GM19372 (cell line): Measurements from ENCODE around the gene LRP1.

Experiments used
- ATAC-seq: cut with Tn5 transposase; IDR thresholded peaks from one replicate; pipeline ENCODE4 v1.9.1; 2021; ENCODE audit warnings: mild to moderate bottlenecking, low read depth, moderate library complexity; ENCODE audit not compliant: unreplicated experiment

Gene LRP1

DNA sequence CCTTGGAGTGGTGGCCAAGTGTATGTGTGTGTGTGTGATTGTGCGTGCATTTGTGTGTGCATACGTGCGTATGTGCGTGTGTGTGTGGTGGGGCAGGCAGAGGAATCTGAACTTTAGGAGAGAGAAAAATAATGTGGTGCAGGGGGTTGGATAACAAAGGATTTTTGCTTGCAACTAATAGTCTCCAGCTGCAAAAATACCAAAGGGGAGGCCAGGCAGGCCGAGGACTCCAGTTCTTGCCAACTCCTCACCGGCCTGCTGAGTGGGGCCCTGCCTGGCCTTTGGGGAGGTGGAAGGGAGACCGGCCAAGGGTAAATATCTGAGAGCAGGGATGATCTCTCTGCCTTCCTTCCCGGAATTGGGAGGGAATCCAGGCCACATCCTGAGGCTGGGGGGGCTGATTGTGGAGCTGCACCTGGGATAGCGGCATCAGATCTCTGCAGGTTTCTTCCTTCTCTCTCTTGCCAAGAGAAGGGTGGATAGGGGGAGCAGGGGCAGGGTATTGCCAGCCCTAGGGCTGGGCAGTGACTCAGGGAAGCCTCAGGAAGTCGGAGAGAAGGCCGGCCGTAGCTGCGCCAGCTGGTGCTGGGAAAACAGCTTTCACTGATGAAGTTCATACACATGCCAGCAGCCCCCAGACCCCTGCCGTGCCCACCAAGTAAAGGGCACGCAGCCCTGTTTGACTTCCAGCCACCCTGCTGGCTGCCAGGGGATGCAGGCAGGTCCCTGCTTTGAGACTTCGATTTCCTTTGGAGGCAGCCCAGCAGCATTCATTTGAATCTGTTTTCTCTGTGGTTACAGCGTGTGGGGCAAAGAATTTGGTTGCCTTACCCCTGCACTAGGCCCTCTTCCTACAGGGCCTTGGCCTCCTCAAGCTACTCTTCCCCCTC lies 23.7 kb downstream of the LRP1 start:
- no peak for ATAC-seq

DNA sequence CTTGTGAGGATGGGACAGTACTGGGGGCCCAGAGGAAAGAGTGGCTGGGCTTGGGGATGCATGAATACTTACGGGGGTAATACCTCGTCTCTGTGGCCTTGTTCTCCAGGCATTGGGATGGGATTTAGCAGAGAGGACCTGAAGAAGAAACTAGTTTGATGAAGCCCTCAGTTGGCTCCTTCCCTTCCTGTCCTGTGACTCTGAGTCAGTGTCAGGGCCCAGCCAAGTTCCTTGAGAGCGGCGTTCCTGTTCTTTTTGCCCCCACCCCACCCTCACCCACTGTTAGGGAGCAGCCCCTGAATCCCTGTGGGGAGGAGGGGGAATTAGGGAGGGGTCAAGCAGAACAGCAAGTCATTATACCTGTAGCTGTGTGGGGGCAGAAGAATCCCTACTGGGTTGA lies 24.4 kb downstream of the LRP1 start:
- ATAC-seq: no peak

DNA sequence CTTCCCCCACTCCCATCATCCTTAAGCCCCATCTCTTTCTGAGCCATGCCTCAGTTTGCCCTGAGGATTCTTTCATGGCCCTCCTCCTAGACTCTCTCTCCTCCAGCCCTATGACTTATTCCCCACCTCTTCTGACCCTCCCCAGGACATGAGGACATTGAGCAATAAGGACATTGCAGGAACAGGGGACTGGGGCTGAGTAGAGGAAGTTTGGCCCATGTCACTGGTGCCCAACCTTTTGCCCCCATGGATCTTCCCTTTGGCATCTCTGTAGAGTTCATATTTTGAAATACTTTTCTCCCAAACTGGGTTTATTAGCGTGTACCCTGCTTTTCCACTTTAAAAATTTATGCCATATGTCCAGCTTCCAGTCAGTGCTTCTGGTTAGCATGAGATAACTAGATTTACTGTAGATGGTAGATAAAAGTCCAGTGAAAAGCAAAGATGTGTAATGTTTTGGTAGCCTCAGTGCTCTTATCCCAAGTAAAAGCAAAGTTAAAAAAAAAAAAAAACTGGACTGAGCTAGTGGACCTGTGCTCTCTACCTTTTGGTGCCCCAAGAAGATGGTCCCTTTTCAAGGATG lies 25.2 kb downstream of the LRP1 start:
- no peak for ATAC-seq

DNA sequence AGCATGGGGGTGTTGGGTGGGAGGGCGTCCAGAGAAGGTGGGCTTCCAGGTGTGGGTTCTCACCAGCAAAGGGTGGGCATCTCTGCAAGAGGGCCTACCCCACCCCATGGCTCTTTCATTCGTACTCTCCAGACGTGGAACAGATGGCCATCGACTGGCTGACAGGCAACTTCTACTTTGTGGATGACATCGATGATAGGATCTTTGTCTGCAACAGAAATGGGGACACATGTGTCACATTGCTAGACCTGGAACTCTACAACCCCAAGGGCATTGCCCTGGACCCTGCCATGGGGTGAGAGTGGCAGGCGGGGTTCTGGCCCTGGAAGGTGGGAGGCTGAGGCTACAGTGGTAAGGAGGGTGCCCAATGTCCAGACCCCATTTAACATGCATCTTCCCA lies 25.8 kb downstream of the LRP1 start:
- no peak for ATAC-seq

DNA sequence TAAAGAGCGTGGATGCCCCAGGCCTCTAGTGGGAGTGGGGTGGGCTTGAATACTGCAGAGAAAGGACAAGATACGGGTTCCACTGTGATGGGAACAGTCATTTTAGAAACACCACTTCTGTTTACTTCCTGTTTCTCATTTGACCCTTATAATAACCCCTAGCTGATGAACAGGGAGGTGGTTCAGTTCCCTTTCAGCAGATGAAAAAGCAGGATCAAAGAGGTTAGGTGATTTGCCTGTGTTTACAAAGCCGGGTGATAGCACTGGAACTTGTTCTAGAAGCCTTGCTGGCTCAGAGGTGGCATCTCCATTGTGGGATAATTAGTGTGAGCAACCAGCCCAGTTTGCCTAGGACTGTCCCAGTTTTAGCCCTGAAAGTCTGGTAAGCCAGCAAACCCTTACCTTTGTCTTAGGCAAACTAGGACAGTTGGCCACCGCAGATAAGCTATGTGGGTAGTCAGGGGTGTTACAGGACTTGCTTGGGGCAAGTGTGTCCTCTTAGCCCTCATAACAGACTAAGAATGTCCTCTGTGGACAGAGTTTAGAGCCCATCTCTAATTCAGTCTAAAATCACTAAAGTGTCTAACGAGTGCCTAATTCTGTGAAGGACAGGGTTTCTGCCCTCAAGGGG lies 26.6 kb downstream of the LRP1 start:
- no peak for ATAC-seq

DNA sequence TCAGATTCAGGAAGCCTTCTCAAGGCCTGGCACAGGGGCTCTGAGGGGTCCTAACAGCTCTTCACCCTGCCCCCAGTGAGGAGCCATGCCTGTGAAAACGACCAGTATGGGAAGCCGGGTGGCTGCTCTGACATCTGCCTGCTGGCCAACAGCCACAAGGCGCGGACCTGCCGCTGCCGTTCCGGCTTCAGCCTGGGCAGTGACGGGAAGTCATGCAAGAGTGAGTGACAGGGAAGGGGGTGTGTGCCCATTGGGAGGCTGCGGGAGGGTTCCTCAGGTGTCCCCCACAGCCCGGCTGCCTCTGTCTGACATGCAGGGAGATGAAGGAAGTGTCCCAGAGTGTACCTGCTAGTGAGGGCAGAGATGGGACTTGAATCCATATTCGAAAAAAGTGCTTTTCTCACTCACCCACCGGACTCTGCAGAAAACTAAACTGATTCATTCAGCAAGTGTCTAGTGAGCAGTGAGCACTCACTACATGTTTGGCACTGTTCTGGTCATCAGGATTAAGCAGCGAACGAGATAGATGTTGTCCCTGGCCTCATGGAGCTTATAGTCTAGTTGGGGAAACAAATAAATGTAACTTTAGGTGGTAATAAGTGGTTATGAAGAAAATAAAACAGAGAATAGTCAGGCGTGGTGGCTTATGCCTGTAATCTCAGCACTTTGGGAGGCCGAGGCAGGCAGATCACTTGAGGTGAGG lies 28.6 kb downstream of the LRP1 start:
- ATAC-seq: no peak

DNA sequence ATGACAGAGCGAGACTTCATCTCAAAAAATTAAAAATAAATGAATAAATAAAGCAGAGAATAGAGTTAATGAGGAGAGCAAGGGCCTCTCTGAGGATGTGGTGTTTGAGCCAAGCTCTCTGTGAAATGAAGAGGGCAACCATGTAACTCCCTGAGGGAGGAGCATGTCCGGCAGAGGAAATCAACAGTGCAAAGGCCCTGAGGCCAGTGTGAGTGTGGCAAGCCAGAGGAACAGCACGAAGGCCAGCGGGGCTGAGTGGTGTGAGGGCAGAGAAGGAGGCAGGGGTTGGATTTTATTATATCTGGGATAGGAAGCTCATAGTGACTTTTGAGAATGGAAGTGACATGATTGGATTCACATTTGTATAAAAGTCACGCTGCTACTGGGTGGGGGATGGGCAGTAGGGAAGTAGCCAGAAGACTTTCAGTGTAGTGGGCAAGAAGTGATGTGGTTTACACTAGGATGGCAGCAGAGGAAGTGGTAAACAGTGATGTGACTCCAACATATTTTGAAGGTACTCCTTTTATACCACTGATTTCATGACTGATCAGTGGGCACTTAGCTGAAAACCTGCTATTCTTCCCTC lies 29.4 kb downstream of the LRP1 start:
- no peak for ATAC-seq

DNA sequence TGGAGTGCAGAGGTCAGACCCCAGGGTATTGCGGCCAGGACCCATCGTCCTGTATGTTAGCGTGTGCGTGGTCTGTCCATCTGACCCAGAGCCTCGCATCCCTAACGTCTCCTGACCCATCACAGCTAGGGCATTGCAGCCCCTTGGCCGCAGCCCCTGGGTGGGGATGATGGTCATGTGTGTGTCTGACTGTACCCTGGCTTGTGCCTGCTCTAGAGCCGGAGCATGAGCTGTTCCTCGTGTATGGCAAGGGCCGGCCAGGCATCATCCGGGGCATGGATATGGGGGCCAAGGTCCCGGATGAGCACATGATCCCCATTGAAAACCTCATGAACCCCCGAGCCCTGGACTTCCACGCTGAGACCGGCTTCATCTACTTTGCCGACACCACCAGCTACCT lies 29.9 kb downstream of the LRP1 start:
- no peak for ATAC-seq

DNA sequence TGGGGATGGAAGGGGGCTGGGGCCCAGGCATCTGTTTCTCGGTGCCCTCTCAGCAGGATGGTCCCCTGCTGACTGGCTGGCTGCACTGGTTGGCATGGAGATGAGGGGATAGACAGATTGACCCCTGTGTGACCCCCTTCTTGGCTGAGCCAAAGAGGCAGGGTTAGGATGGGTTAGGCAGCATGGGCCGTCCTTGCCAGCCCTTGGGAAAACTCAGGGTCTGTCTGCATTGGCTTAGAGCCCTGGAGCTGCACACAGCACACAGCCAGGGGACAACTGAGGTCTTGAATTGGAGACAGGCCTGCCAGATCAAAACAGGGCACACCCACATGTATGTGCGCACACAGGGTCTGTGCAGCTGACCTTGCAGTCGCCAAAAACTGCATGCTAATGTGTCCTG lies 30.4 kb downstream of the LRP1 start:
- ATAC-seq: no peak

DNA sequence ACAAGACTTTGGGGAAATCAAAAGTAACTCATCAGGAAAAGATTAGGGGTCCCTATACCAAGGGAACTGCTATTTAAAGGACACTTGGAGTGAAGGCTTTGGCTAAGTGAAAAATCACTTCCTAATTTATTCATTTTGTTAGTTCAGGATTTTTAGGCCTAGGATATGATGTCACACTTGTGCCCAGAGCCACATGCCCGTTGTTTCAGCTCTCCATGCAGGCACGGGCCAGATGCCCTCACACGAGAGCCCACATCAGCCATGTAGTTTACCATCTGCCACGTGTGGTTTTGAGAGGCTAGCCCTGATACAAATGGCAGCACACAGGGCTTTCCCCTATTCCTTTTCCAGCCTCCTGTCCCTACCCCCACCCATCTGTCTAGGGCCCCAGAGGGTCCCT lies 31.0 kb downstream of the LRP1 start:
- no peak for ATAC-seq

DNA sequence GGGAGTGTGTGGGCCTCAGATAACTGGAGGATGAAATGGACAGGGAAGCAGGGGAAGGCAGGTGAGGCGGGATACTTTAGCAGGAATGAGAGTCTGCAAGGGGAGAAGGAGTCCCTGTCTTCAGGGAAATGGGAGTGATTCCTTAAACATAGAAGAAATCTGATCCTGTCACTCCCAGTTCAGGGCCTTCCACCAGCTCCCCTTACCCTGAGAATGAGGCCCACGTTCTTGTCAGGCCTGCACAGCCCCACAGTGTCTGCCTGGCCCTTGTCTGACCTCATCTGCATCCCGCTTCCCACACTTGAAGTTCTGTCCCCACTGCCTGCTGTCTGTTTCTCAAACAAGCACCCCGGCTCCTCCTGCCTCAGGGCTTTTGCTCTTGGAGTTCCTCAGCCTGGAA lies 31.8 kb downstream of the LRP1 start:
- ATAC-seq: no peak

DNA sequence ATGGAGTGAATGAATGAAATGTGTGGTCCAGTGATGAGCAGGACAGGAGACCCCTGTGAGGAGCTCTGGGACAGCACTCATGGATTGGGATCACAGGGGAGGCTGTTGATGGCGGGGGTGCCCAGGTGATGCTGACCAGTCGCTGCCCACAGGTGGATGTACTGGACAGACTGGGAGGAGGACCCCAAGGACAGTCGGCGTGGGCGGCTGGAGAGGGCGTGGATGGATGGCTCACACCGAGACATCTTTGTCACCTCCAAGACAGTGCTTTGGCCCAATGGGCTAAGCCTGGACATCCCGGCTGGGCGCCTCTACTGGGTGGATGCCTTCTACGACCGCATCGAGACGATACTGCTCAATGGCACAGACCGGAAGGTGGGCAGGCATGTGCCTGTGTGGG lies 32.5 kb downstream of the LRP1 start:
- no peak for ATAC-seq

DNA sequence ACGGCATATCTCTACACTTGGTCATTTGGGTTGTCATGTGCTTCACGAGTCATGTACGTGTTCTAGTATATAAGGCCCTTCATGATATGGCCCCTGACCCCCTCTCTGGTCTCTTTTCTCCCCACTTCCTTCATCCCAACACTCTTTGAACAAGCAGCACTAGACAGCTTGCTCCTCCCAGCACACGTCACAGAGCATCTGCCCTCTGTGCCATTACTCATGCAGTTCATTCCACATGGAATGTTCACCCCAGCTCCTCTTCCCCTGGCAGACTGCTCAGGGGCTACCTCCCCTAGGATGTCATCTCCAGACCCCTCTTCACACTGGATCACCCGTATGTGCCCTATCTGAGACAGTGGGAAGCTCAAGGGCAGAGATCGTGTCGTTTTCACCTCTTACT lies 33.2 kb downstream of the LRP1 start:
- no peak for ATAC-seq

DNA sequence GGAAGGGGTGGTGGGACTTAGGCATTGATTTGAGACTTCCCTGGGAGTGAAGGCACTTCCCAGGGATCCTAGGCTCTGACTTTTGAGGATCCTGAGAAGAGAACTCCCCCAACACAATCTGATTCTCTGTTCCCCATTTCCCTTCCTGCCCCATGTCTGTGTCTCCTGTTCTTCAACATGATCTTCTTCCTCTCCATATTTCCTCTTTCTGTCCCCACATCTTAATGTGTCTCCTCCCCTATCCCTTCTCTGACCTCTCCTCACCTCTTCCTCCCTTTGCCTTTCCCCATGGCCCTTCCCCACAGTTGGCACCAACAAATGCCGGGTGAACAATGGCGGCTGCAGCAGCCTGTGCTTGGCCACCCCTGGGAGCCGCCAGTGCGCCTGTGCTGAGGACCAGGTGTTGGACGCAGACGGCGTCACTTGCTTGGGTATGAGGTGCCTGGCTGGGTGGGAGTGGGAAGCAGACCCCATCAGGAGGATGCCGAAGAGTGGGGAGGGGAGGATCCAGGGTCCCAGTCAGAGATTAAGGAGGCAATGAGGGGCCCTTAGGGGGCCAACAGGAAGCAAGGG lies 34.4 kb downstream of the LRP1 start:
- no peak for ATAC-seq

DNA sequence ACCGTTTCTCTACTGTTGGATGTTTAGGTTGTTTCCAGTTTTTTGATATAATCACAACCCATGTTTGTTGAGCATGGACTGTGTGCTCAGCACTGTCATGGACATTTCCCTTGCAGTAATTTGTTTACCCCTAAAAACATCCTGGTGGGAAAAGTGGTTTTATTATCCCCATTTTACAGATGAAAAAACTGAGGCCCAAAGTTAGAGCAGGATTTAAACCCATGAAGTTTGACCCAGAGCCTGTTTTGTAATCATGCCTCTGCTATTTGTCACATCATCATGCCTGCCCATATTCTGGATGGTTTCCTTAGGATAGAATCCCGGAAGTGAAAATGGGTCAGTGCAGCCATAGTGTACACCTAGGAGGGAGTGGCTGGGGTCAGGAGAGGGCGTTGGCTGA lies 36.2 kb downstream of the LRP1 start:
- ATAC-seq: no peak

DNA sequence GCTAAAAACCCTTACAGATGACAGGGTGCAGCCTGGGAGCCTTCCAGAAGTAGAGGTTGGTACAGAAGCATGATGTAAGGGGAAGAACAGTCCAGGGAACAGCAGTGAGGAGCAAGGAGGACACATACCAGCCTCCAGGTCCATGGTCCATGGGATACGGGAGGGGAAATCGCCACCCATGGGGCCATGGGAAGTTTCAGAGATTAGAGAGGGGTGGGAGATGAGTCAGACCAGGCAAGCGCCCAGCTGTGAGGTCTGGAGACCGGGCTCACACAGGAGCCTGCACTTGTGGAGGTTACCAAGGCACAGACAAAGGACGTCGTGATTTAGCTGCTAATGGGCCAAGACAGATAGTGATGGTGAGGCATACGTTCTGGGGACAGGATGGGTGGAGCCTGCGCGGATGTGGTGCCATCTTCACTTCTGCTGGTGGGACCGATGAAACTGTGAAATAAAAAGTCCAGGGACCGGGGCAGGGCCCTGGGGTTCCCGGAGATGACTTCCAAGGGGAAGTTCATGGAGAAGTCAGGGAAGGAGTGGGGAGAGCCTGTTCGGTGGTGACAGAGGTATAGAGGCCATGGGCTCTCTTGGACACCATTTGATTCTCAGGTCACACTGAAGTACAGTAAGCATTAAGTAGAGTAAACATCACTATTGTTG lies 36.8 kb downstream of the LRP1 start:
- ATAC-seq: no peak

DNA sequence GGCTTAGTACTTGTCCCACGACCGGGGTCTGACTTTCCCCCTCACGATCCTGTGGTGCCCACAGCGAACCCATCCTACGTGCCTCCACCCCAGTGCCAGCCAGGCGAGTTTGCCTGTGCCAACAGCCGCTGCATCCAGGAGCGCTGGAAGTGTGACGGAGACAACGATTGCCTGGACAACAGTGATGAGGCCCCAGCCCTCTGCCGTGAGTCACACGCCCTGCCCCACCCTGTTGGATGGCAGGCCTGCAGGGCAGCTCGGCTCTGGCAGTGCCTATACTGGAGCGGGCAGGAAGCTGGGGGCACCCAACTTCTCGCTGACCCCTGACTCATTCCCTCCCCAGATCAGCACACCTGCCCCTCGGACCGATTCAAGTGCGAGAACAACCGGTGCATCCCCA lies 37.5 kb downstream of the LRP1 start:
- ATAC-seq: no peak

DNA sequence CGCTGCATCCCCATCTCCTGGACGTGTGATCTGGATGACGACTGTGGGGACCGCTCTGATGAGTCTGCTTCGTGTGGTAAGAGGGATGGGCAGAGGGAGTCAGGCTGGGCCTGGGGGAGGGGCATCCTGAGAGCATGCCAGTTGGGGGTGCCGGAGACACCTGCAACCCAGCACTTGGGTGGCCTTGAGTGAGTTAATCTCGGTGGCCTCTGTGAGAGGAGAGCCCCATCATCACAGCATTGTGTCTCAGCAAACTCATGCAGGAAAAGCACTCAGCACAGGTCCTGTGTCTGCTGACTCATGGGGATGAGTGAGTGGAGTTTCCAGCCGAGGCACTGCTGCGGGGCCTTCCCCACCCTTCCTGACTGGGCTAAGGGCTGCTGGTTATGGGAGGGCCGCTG lies 38.7 kb downstream of the LRP1 start:
- ATAC-seq: no peak

DNA sequence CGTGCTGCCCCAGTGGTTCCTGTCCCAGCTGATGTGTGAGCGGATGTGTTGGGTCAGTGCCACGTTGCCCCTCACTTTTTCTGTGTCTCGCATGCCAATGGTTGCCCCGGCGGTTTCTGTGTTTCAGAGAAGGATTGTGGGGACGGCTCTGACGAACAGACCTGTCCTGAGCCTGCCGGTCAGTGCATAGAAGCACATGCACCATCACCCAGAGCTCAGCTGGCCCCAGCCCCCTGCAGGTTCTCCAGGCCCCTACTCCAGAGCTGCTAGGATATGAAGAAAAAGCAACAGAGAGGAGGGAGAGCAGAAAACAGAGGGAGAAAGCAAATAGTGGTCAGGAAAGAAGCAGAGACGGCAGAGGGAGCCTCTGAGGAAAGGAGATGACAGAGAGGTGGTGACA lies 39.8 kb downstream of the LRP1 start:
- ATAC-seq: no peak
